C4-2B (cell line): ENCODE data around the gene FGD4.

ENCODE experiments used
- CTCF ChIP-seq: fragments of 450-650 bp; conservative IDR thresholded peaks from 2 replicates; pipeline ENCODE4 v1.5.1; 2017; ENCODE audit warnings: mild to moderate bottlenecking
- ZFX ChIP-seq: fragments of 450-650 bp; IDR thresholded peaks from 2 replicates; pipeline ENCODE4 v1.6.1; 2017

GRCh38 chr12:32669584-32669983, 270.2 kb downstream of the FGD4 start:
- TF ChIP-seq CTCF (no peak), ZFX (no peak)
